ENCODE measurements around the gene RHOBTB3.
A peak's percentile ranks its signal among the peaks of the same experiment; 100 is the strongest.

The RHOBTB3 gene

GRCh38 chr5:95791751-95792150 is 60.6 kb downstream of the RHOBTB3 start:
- TF ChIP-seq ARNTL (CRISPR knock-in tag; IDR thresholded peaks at IDR 0.05; ENCODE audit: borderline replicate concordance, low read depth) (no peak), CREB5 (CRISPR knock-in tag; IDR thresholded peaks at IDR 0.05; ENCODE audit: low read depth) (no peak), OSR1 (CRISPR knock-in tag; IDR thresholded peaks at IDR 0.05) (no peak), SNAI2 (CRISPR knock-in tag; IDR thresholded peaks at IDR 0.05) (no peak)
- no peak for ATAC-seq

DNA sequence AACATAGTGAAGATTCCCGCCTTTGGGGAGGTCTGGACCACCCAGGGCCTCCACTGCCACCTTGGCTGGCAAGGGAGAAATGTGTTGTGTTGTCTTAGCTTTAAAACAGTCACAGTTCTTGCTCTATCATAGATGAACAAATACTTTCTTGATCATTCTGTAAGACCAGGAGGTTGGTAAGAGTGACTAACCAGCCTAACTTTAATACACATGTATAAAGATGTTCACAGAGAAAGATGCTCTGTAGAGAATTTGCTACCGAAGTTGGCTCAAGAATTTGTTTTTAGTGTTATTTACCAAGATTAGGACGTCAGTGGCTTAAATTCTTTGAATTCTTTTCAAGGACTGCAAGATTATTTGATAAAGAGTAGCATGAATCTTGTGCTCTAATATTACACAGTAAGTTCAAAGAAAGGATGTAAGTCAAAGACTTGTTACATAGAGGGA is 63.0 kb downstream of the RHOBTB3 start:
- TF ChIP-seq PPARA (CRISPR knock-in tag; IDR thresholded peaks at IDR 0.05; ENCODE audit: borderline replicate concordance) (no peak), SNAI2 (CRISPR knock-in tag; IDR thresholded peaks at IDR 0.05) (0 out of 2 replicates have a peak, but pooled peaks have one; percentile 26), ISL1 (CRISPR knock-in tag; IDR thresholded peaks at IDR 0.05) (peak; percentile 66)
- ATAC-seq = peak; percentile 90

DNA sequence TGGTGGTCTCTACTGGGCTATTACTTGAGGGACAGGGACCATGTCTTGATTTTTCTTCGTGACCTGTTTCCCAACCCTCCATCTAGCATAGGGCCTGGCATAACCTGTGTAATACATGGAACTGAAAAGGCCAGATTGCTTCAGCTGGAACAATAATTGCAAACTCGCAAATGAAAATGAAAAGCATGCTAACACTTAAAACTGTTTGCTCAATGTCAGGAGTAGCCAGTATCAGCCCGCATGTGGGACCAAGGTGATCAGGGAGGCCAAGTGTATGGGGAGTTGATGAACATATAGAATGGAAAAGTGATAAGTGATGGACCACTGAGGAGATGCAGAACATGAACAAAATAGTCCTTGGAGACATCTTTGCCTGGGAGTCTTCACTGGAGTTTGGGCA is 66.2 kb downstream of the RHOBTB3 start:
- TF ChIP-seq ZFP30 (CRISPR knock-in tag; IDR thresholded peaks at IDR 0.05) (no peak), SNAI2 (CRISPR knock-in tag; IDR thresholded peaks at IDR 0.05) (no peak), ISL1 (CRISPR knock-in tag; IDR thresholded peaks at IDR 0.05) (no peak), RARB (CRISPR knock-in tag; IDR thresholded peaks at IDR 0.05) (no peak), PATZ1 (CRISPR knock-in tag; IDR thresholded peaks at IDR 0.05; ENCODE audit: borderline replicate concordance) (no peak), ZNF70 (CRISPR knock-in tag; IDR thresholded peaks at IDR 0.05) (no peak), OSR1 (CRISPR knock-in tag; IDR thresholded peaks at IDR 0.05) (no peak), ZNF8 (CRISPR knock-in tag; IDR thresholded peaks at IDR 0.05) (no peak), ZC3H10 (CRISPR knock-in tag; IDR thresholded peaks at IDR 0.05) (no peak), ESRRG (CRISPR knock-in tag; IDR thresholded peaks at IDR 0.05) (no peak), CREB5 (CRISPR knock-in tag; IDR thresholded peaks at IDR 0.05; ENCODE audit: low read depth) (no peak), CSRNP3 (CRISPR knock-in tag; IDR thresholded peaks at IDR 0.05) (no peak), CSDC2 (CRISPR knock-in tag; IDR thresholded peaks at IDR 0.05) (no peak)
- no peak for ATAC-seq

GRCh38 chr5:95798048-95798447 is 66.9 kb downstream of the RHOBTB3 start:
- TF ChIP-seq ZNF8 (CRISPR knock-in tag; IDR thresholded peaks at IDR 0.05) (no peak), ZFP30 (CRISPR knock-in tag; IDR thresholded peaks at IDR 0.05) (no peak), CREB5 (CRISPR knock-in tag; IDR thresholded peaks at IDR 0.05; ENCODE audit: low read depth) (no peak), GLIS3 (CRISPR knock-in tag; IDR thresholded peaks at IDR 0.05) (no peak), POU6F1 (CRISPR knock-in tag; IDR thresholded peaks at IDR 0.05; ENCODE audit: borderline replicate concordance, low read depth) (no peak)
- no peak for ATAC-seq

DNA sequence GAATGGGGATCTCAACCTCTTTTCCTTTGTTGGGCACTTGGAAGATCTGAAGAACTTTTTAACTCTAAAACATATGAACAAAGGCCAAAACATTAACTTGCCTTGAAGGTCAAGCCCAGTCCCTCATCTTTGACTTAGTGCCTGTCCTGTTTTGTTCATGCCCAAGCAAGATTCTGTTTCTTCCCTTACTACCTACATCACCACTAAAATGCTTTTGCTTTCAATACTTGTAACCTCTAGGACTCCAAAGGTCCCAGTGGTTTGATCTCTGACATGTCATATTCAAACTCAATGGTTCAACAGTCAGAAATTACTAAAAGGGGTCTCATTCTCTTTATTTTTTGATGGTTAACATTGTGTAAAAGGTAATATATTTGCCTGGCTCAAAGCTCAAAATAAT is 67.4 kb downstream of the RHOBTB3 start:
- no peak for TF ChIP-seq GLIS3 (CRISPR knock-in tag; IDR thresholded peaks at IDR 0.05)
- no peak for TF ChIP-seq TOX (CRISPR knock-in tag; IDR thresholded peaks at IDR 0.05; ENCODE audit: borderline replicate concordance)
- no peak for TF ChIP-seq ZNF565 (CRISPR knock-in tag; conservative IDR thresholded peaks at IDR 0.05; ENCODE audit: low read depth)
- TF ChIP-seq CSDC2 (CRISPR knock-in tag; IDR thresholded peaks at IDR 0.05) = no peak
- TF ChIP-seq CSRNP3 (CRISPR knock-in tag; IDR thresholded peaks at IDR 0.05) = no peak
- no peak for TF ChIP-seq ZNF70 (CRISPR knock-in tag; IDR thresholded peaks at IDR 0.05)
- TF ChIP-seq PPARA (CRISPR knock-in tag; IDR thresholded peaks at IDR 0.05; ENCODE audit: borderline replicate concordance) = no peak
- no peak for TF ChIP-seq ESRRG (CRISPR knock-in tag; IDR thresholded peaks at IDR 0.05)
- no peak for TF ChIP-seq ZC3H10 (CRISPR knock-in tag; IDR thresholded peaks at IDR 0.05)
- TF ChIP-seq CREB5 (CRISPR knock-in tag; IDR thresholded peaks at IDR 0.05; ENCODE audit: low read depth) = no peak
- no peak for TF ChIP-seq ARNTL (CRISPR knock-in tag; IDR thresholded peaks at IDR 0.05; ENCODE audit: borderline replicate concordance, low read depth)
- ATAC-seq = no peak

All from SK-N-SH treated with all-trans-retinoic acid at 6 μM for 48 hours (cell line).